Measurements from ENCODE around the gene ARMC3. TPM values are rescaled to one million over a fixed set of nuclear protein-coding genes. Genes with fewer than 3 reads are reported as not detected.

ARMC3 gene
- total RNA-seq, 1 experiment from 2014 or later, result 0.09 TPM

DNA sequence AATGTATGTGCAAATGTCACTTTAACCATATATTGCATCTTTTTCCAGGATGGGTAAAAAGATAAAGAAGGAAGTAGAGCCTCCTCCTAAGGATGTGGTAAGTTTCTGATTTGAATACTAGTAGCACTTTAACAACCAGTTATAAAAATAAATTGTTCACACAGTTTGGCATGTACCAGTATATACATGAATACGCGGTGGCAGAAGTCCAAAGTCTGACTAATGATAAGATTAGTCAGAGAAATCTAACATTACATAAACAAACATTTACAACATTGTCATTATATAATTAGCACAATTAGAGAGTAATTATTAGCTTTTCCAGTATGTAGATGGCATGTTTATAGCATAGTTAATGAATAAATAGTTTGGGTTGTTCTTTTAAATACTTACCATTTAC, 4.1 kb downstream of the ARMC3 start:
- no peak for DNase-seq
- H3K27me3 ChIP-seq (ENCODE audit: insufficient read depth, low read length), result no peaks in the 10 kb centered on the region; the same call in 1 of the 2 replicates
- no peak overlapping the region for H2BK5ac ChIP-seq (ENCODE audit: insufficient read length, low read length)
- Mint-ChIP-seq H3K27me3 (ENCODE audit: low read depth) (peaks cover 25% of the 10 kb centered on the region), H3K9me3 (no peaks in the 10 kb centered on the region), H3K36me3 (ENCODE audit: insufficient read depth in 1 of 3, low read depth in 3 of 3) (no peaks in the 10 kb centered on the region), H3K27ac (no peak overlapping the region), H3K4me1 (0 out of 4 replicates have a peak, but pooled peaks cover 0 to 3% of the 10 kb centered on the region in 2 experiments), H3K4me3 (no peak overlapping the region)
- H2BK12ac ChIP-seq (ENCODE audit: insufficient read length, low read depth, low read length), result no peak overlapping the region
- no peak overlapping the region for H3K9ac ChIP-seq (ENCODE audit: extremely low read depth, insufficient read length, low read length)
- no peak overlapping the region for H2BK120ac ChIP-seq (ENCODE audit: low read depth, low read length, poor library complexity, severe bottlenecking)
- no peak overlapping the region for H3K4ac ChIP-seq (ENCODE audit: low read depth, low read length)
- H3K4me1 ChIP-seq (ENCODE audit: insufficient read depth, low read length), result no peaks in the 10 kb centered on the region
- no peaks in the 10 kb centered on the region for H3K79me1 ChIP-seq (ENCODE audit: insufficient read depth, low read depth, low read length, poor library complexity, severe bottlenecking)
- peaks cover 4% of the 10 kb centered on the region for H3K23me2 ChIP-seq (ENCODE audit: insufficient read length, low read depth, low read length, poor library complexity, severe bottlenecking)
- H4K20me1 ChIP-seq (ENCODE audit: control insufficient read depth, insufficient read depth, insufficient read length), result no peaks in the 10 kb centered on the region
- no peak overlapping the region for H3K27ac ChIP-seq (ENCODE audit: insufficient read length, low read depth, low read length)
- H3K9me3 ChIP-seq (ENCODE audit: control insufficient read depth, low read depth, low read length), result no peaks in the 10 kb centered on the region
- H4K8ac ChIP-seq (replicated peaks; ENCODE audit: insufficient read length, low read depth, low read length), result no peak overlapping the region
- H3K56ac ChIP-seq (ENCODE audit: insufficient read length, low read depth, low read length), result no peak overlapping the region
- WGBS (ENCODE audit: extremely low coverage, insufficient read length, low lambda C conversion rate), result no CpG with 5 or more reads among the region's 2 CpGs
- no peak overlapping the region for H2BK15ac ChIP-seq (ENCODE audit: low read depth, low read length)
- no peak overlapping the region for H3K18ac ChIP-seq (ENCODE audit: insufficient read length, low read depth, low read length)
- H2AFZ ChIP-seq (ENCODE audit: low read length), result no peak overlapping the region
- H4K5ac ChIP-seq (ENCODE audit: insufficient read length, low read depth, low read length), result no peak overlapping the region
- H3K4me2 ChIP-seq (ENCODE audit: insufficient read depth, insufficient read length, low read length), result no peak overlapping the region
- H3K79me2 ChIP-seq (ENCODE audit: insufficient read depth, low read length), result no peaks in the 10 kb centered on the region
- no peak overlapping the region for H2BK20ac ChIP-seq (ENCODE audit: low read depth, low read length, poor library complexity, severe bottlenecking)
- H2AK5ac ChIP-seq (ENCODE audit: insufficient read length, low read length), result no peak overlapping the region
- H3K23ac ChIP-seq (ENCODE audit: insufficient read length, low read depth, low read length), result no peak overlapping the region
- H3K14ac ChIP-seq (ENCODE audit: insufficient read depth, low read length), result no peak overlapping the region
- no peak overlapping the region for H4K91ac ChIP-seq (ENCODE audit: insufficient read length, low read depth, low read length)
- no peak overlapping the region for H3T11ph ChIP-seq (ENCODE audit: low read length)
- TF ChIP-seq, protein P1, sequence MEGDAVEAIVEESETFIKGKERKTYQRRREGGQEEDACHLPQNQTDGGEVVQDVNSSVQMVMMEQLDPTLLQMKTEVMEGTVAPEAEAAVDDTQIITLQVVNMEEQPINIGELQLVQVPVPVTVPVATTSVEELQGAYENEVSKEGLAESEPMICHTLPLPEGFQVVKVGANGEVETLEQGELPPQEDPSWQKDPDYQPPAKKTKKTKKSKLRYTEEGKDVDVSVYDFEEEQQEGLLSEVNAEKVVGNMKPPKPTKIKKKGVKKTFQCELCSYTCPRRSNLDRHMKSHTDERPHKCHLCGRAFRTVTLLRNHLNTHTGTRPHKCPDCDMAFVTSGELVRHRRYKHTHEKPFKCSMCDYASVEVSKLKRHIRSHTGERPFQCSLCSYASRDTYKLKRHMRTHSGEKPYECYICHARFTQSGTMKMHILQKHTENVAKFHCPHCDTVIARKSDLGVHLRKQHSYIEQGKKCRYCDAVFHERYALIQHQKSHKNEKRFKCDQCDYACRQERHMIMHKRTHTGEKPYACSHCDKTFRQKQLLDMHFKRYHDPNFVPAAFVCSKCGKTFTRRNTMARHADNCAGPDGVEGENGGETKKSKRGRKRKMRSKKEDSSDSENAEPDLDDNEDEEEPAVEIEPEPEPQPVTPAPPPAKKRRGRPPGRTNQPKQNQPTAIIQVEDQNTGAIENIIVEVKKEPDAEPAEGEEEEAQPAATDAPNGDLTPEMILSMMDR (conservative IDR thresholded peaks at IDR 0.05), result no peak

Measured in H9 (cell line).